H1 (cell line): ENCODE data around the gene BAD. TPM values are rescaled to one million over a fixed set of nuclear protein-coding genes. Genes with fewer than 3 reads are reported as not detected.

ENCODE experiments used
- CTCF ChIA-PET: fragments of 300-600 bp; sonication (Branson Sonifier 250); formaldehyde crosslinking; loops from one replicate; lab custom pipeline; 2021; ENCODE audit not compliant: partially characterized antibody; lab: Charles Lee
- POLR2A ChIA-PET: fragments of 300-600 bp; sonication (Branson Sonifier 250); formaldehyde crosslinking; loops from one replicate; lab custom pipeline; 2021; ENCODE audit warnings: inconsistent platforms; ENCODE audit not compliant: partially characterized antibody; lab: Charles Lee
- DNase-seq, 2 experiments: peaks; one replicate each; pipeline versions ENCODE4 v3.0.0 to v3.0.0-alpha.2; 2010 to 2022; ENCODE audit warnings: low spot score in 2 of 2, low read depth in 1 of 2, mixed read lengths in 1 of 2
- FAIRE-seq: peaks from 2 replicates; lab custom pipeline; 2011; peaks lifted over from hg19 to GRCh38; lab: Jason Lieb, UNC
- H2AFZ ChIP-seq: 2 replicates; pipeline ENCODE4 v1.8.1; 2012; ENCODE audit warnings: low read length, inconsistent platforms
- H2AK5ac ChIP-seq: 2 replicates; pipeline ENCODE4 v1.6.1; 2013; ENCODE audit warnings: low read depth, low read length
- H2BK120ac ChIP-seq: replicated peaks from 2 replicates; pipeline ENCODE3; 2013; ENCODE audit warnings: low read depth, low read length, inconsistent platforms
- H2BK12ac ChIP-seq: 2 replicates; pipeline ENCODE4 v1.6.1; 2013; ENCODE audit warnings: low read depth, low read length
- H2BK15ac ChIP-seq: 2 replicates; pipeline ENCODE4 v1.6.1; 2013; ENCODE audit warnings: low read length
- H2BK20ac ChIP-seq: 2 replicates; pipeline ENCODE4 v1.6.1; 2013; ENCODE audit warnings: low read length
- H2BK5ac ChIP-seq: 2 replicates; pipeline ENCODE4 v1.6.1; 2013; ENCODE audit warnings: low read depth, low read length
- H3K14ac ChIP-seq: 2 replicates; pipeline ENCODE4 v1.6.1; 2013; ENCODE audit warnings: inconsistent platforms; ENCODE audit not compliant: insufficient read length
- H3K18ac ChIP-seq: 2 replicates; pipeline ENCODE4 v1.6.1; 2013; ENCODE audit warnings: low read length; ENCODE audit errors: extremely low read depth
- H3K23ac ChIP-seq: 2 replicates; pipeline ENCODE4 v1.6.1; 2013; ENCODE audit warnings: inconsistent platforms; ENCODE audit not compliant: insufficient read length
- H3K23me2 ChIP-seq: 2 replicates; pipeline ENCODE4 v1.6.1; 2013; ENCODE audit warnings: low read depth, low read length
- H3K27ac ChIP-seq: 2 replicates; pipeline ENCODE4 v1.6.1; 2011; ENCODE audit warnings: low read depth, low read length, inconsistent platforms
- H3K27me3 ChIP-seq, 4 experiments: replicated peaks in 1 of 4; 1 replicate in 1 of 4; 2 replicates in 3 of 4; pipeline versions ENCODE4 v1.6.1 to v1.8.1; 2011 to 2013; ENCODE audit warnings: low read length in 3 of 4, mild to moderate bottlenecking in 3 of 4, inconsistent platforms in 2 of 4, mixed read lengths in 2 of 4, moderate library complexity in 1 of 4; ENCODE audit not compliant: control insufficient read depth in 3 of 4, insufficient read depth in 3 of 4; ENCODE audit errors: extremely low read depth in 1 of 4
- H3K36me3 ChIP-seq, 4 experiments: 2 replicates each; pipeline versions ENCODE4 v1.6.1 to v1.8.1; 2011 to 2013; ENCODE audit warnings: mild to moderate bottlenecking in 4 of 4, low read length in 3 of 4, moderate library complexity in 2 of 4, control low read depth in 1 of 4, inconsistent platforms in 1 of 4; ENCODE audit not compliant: insufficient read depth in 4 of 4, control insufficient read depth in 2 of 4
- H3K4ac ChIP-seq: replicated peaks from 2 replicates; pipeline ENCODE3; 2013; ENCODE audit warnings: low read length, low read depth, mixed read lengths, inconsistent platforms; ENCODE audit not compliant: insufficient read length
- H3K4me1 ChIP-seq, 4 experiments: replicated peaks in 1 of 4; 1 replicate in 1 of 4; 2 replicates in 3 of 4; pipeline versions ENCODE4 v1.6.1 to v1.8.1; 2011 to 2013; ENCODE audit warnings: low read length in 3 of 4, inconsistent platforms in 2 of 4, mixed read lengths in 1 of 4; ENCODE audit not compliant: insufficient read depth in 4 of 4, control insufficient read depth in 3 of 4
- H3K4me2 ChIP-seq, 2 experiments: 2 replicates each; pipeline versions ENCODE4 v1.6.1 to v1.8.1; 2011 to 2013; ENCODE audit warnings: low read depth in 2 of 2, low read length in 2 of 2, control low read depth in 1 of 2, inconsistent platforms in 1 of 2, mild to moderate bottlenecking in 1 of 2; ENCODE audit not compliant: insufficient read depth in 1 of 2
- H3K4me3 ChIP-seq, 4 experiments: fragments of 200-600, 300-600 bp in 1 of 4; sonication (generic), shearing (Covaris generic), sonication (Bioruptor Twin) in 1 of 4; 2 replicates each; pipeline versions ENCODE4 v1.5.1 to v1.8.1; 2011 to 2016; ENCODE audit warnings: low read length in 4 of 4, low read depth in 3 of 4, control low read depth in 2 of 4, inconsistent platforms in 2 of 4, mild to moderate bottlenecking in 2 of 4, mixed read lengths in 1 of 4, moderate library complexity in 1 of 4; ENCODE audit not compliant: insufficient read depth in 2 of 4; ENCODE audit errors: extremely low read depth in 1 of 4
- H3K56ac ChIP-seq: replicated peaks from 2 replicates; pipeline ENCODE3; 2013; ENCODE audit warnings: low read depth, mild to moderate bottlenecking, mixed read lengths, low read length, inconsistent platforms; ENCODE audit not compliant: insufficient read length
- H3K79me1 ChIP-seq: 2 replicates; pipeline ENCODE4 v1.6.1; 2013; ENCODE audit warnings: low read depth, low read length, control low read depth
- H3K79me2 ChIP-seq, 2 experiments: 2 replicates each; pipeline versions ENCODE4 v1.6.1 to v1.8.1; 2012 to 2013; ENCODE audit warnings: low read length in 2 of 2, mild to moderate bottlenecking in 2 of 2, inconsistent platforms in 1 of 2; ENCODE audit not compliant: insufficient read depth in 2 of 2, control insufficient read depth in 1 of 2
- H3K9ac ChIP-seq, 4 experiments: replicated peaks in 1 of 4; 1 replicate in 1 of 4; 2 replicates in 3 of 4; pipeline versions ENCODE4 v1.6.1 to v1.8.1; 2011 to 2013; ENCODE audit warnings: low read depth in 3 of 4, low read length in 3 of 4, control low read depth in 2 of 4, mild to moderate bottlenecking in 2 of 4, moderate library complexity in 2 of 4, inconsistent platforms in 1 of 4; ENCODE audit errors: extremely low read depth in 1 of 4
- H3K9me3 ChIP-seq, 2 experiments: 2 replicates each; pipeline versions ENCODE4 v1.6.1 to v1.8.1; 2012 to 2013; ENCODE audit warnings: mild to moderate bottlenecking in 2 of 2, moderate library complexity in 2 of 2, control low read depth in 1 of 2, inconsistent platforms in 1 of 2, low read depth in 1 of 2, low read length in 1 of 2, mixed read lengths in 1 of 2; ENCODE audit not compliant: insufficient read depth in 2 of 2
- H4K20me1 ChIP-seq, 2 experiments: replicated peaks in 1 of 2; 2 replicates each; pipeline versions ENCODE3 to v1.8.1; 2011 to 2013; ENCODE audit warnings: inconsistent platforms in 2 of 2, low read length in 2 of 2, mild to moderate bottlenecking in 1 of 2; ENCODE audit not compliant: insufficient read depth in 2 of 2, control insufficient read depth in 1 of 2
- H4K5ac ChIP-seq: 2 replicates; pipeline ENCODE4 v1.6.1; 2013; ENCODE audit warnings: low read length, low read depth, mixed read lengths, inconsistent platforms; ENCODE audit not compliant: insufficient read length
- H4K8ac ChIP-seq: 2 replicates; pipeline ENCODE4 v1.8.0; 2013; ENCODE audit warnings: mild to moderate bottlenecking, moderate library complexity, low read length, inconsistent platforms; ENCODE audit not compliant: insufficient read depth; ENCODE audit errors: extremely low read depth
- H4K91ac ChIP-seq: replicated peaks from 2 replicates; pipeline ENCODE3; 2013; ENCODE audit warnings: low read length, mixed read lengths, inconsistent platforms; ENCODE audit not compliant: insufficient read length
- CBX5 ChIP-seq: fragments of 300-800, 300-1000 bp; sonication (generic); IDR thresholded peaks from 2 replicates; pipeline ENCODE4 v1.7.1; 2016; ENCODE audit warnings: antibody characterized with exemption, low read length, low read depth
- GABPA ChIP-seq: IDR thresholded peaks from 2 replicates; pipeline ENCODE4 v1.6.1; 2011; ENCODE audit warnings: mild to moderate bottlenecking, low read length, moderate library complexity, borderline replicate concordance; ENCODE audit not compliant: insufficient read depth
- JUND ChIP-seq: IDR thresholded peaks from 2 replicates; pipeline ENCODE4 v1.6.1; 2011; ENCODE audit warnings: mild to moderate bottlenecking, improper control_type of control experiment, low read length
- KDM4A ChIP-seq: IDR thresholded peaks from one replicate; pipeline ENCODE4 v1.7.1; 2012; ENCODE audit warnings: low read depth, mild to moderate bottlenecking, moderate library complexity, low read length, inconsistent platforms; ENCODE audit not compliant: severe bottlenecking
- POLR2A ChIP-seq, 2 experiments: IDR thresholded peaks; 1 replicate in 1 of 2; 2 replicates in 1 of 2; pipeline ENCODE4 v1.6.1; 2011; ENCODE audit warnings: low read depth in 2 of 2, low read length in 2 of 2, mild to moderate bottlenecking in 2 of 2; ENCODE audit errors: control extremely low read depth in 1 of 2
- SIN3A ChIP-seq, 2 experiments: IDR thresholded peaks in 1 of 2; conservative IDR thresholded peaks in 1 of 2; 2 replicates each; pipeline ENCODE4 v1.6.1; 2011 to 2012; ENCODE audit warnings: low read length in 2 of 2, improper control_type of control experiment in 1 of 2, low read depth in 1 of 2, mild to moderate bottlenecking in 1 of 2
- SIRT6 ChIP-seq: IDR thresholded peaks from one replicate; pipeline ENCODE4 v1.7.1; 2012; ENCODE audit warnings: low read length, inconsistent platforms
- SIX5 ChIP-seq: IDR thresholded peaks from 2 replicates; pipeline ENCODE4 v1.6.1; 2011; ENCODE audit warnings: mild to moderate bottlenecking, low read depth, low read length
- SP1 ChIP-seq: IDR thresholded peaks from 2 replicates; pipeline ENCODE4 v1.6.1; 2011; ENCODE audit warnings: low read depth, low read length
- SP2 ChIP-seq: IDR thresholded peaks from 2 replicates; pipeline ENCODE4 v1.6.1; 2012; ENCODE audit warnings: mild to moderate bottlenecking, low read length, inconsistent platforms
- SRF ChIP-seq: IDR thresholded peaks from 2 replicates; pipeline ENCODE4 v1.6.1; 2011; ENCODE audit warnings: mild to moderate bottlenecking, low read depth, low read length, moderate library complexity
- SUZ12 ChIP-seq: fragments of 200-600 bp; sonication (generic); IDR thresholded peaks from 2 replicates; pipeline ENCODE4 v1.6.1; 2012; ENCODE audit warnings: mild to moderate bottlenecking, inconsistent platforms, low read length, moderate library complexity, mixed read lengths
- TAF7 ChIP-seq: optimal IDR thresholded peaks from 2 replicates; pipeline ENCODE3; 2011; ENCODE audit warnings: low read depth, mild to moderate bottlenecking, inconsistent platforms, low read length, moderate library complexity, borderline replicate concordance
- TBP ChIP-seq: IDR thresholded peaks from 2 replicates; pipeline ENCODE4 v1.6.1; 2011; ENCODE audit warnings: low read depth, low read length, improper control_type of control experiment
- TCF12 ChIP-seq: IDR thresholded peaks from 2 replicates; pipeline ENCODE4 v1.6.1; 2011; ENCODE audit warnings: low read depth, mild to moderate bottlenecking, low read length
- WGBS, 2 experiments: shearing (Covaris generic) in 1 of 2; methylation state at CpG; one replicate each; pipeline versions ENCODE4 v1.1.6 to v1.1.7; 2013 to 2015; ENCODE audit warnings: low lambda C conversion rate in 2 of 2, mixed read lengths in 2 of 2, inconsistent platforms in 1 of 2, low coverage in 1 of 2, missing lambda C conversion rate in 1 of 2; ENCODE audit not compliant: insufficient replicate concordance in 2 of 2, insufficient coverage in 1 of 2, insufficient read length in 1 of 2; ENCODE audit errors: extremely low coverage in 1 of 2, missing lambda C conversion rate in 1 of 2; 5-methylcytosine and 5-hydroxymethylcytosine counted together
- polyA plus RNA-seq, 7 experiments: library from polyadenylated mRNA; depleted of rRNA in 3 of 7; stranded (reverse) in 5 of 7; unstranded in 2 of 7; fragments of >200 nt in 5 of 7; fragments of 200-250 nt in 2 of 7; gene quantifications; 1 replicate in 5 of 7; 2 replicates in 1 of 7; 4 replicates in 1 of 7; pipeline versions ENCODE4 v1.2.1 to v1.2.3, GENCODE V29; 2011 to 2013; ENCODE audit warnings: missing spikeins in 2 of 7, mixed read lengths in 2 of 7
- total RNA-seq: library from RNA; stranded (reverse); fragmentation: NEBNext Ultra II Directional; extraction: Animal tissue kit (Norgen Biotek cat#: 25700); gene quantifications from 2 replicates; pipeline ENCODE4 v1.2.1, GENCODE V29; 2021

The BAD gene
- total and polyA plus RNA-seq, 2 of the 8 experiments (the other 6 are each of a cell fraction or from before 2014, with no cell fraction given): 23.1 to 33.7 TPM

DNA sequence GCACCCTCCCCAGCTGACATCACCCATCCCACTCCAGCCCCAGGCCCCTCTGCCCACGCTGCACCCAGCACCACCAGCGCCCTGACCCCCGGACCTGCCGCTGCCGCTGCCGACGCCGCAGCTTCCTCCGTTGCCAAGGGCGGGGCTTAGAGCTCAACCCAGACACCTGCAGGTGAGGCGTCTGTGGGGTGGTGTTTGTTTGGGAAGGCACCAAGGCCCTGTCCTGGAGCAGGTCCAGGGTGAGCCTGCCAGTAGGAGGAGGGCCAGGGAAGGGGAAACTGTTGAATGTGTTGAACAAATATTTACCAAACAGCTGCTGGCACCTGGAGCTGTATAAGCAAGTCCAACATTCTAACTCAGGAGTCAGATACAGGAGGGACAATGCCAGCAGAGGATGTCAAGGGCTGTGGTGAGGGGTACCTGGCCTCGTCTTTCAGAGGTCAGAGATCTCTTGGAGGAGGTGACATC lies 46.9 kb downstream of the BAD start:
- Histone ChIP-seq H3K23ac (no peak overlapping the region), H2AFZ (no peak overlapping the region), H3K9ac (no peak overlapping the region), H4K91ac (no peak overlapping the region), H3K79me1 (no peaks in the 10 kb centered on the region), H3K27ac (no peak overlapping the region), H3K14ac (no peak overlapping the region), H2BK12ac (no peak overlapping the region), H4K5ac (no peak overlapping the region), H3K4me2 (no peak overlapping the region), H2AK5ac (no peak overlapping the region), H2BK20ac (no peak overlapping the region), H3K18ac (no peak overlapping the region), H2BK120ac (no peak overlapping the region), H3K23me2 (peaks cover 18% of the 10 kb centered on the region), H3K27me3 (peaks cover 0 to 6% (median 3%) of the 10 kb centered on the region in 4 experiments; a peak in 4 of 7 replicates), H3K36me3 (peaks cover 0 to 5% (median 1%) of the 10 kb centered on the region in 4 experiments; a peak in 1 of 8 replicates), H3K9me3 (no peaks in the 10 kb centered on the region), H4K20me1 (peaks cover 0 to 8% of the 10 kb centered on the region in 2 experiments), H2BK5ac (no peak overlapping the region), H2BK15ac (no peak overlapping the region), H3K4me3 (no peak overlapping the region), H3K56ac (no peak overlapping the region), H3K4ac (no peak overlapping the region), H3K79me2 (peaks cover 0 to 3% of the 10 kb centered on the region in 2 experiments; a peak in 1 of 4 replicates), H3K4me1 (peaks cover 0 to 12% (median 6%) of the 10 kb centered on the region in 4 experiments; a peak in 6 of 7 replicates), H4K8ac (no peak overlapping the region)
- no peak for DNase-seq
- FAIRE-seq: no peak
- CTCF ChIA-PET: interaction anchor here (0.6 to 8.6 kb wide), 11 partner anchors 9 to 1495 kb away, joined by 3 to 51 read pairs (median 6); partner anchors contain the start of genes FERMT3, NUDT22, PLCB3 and PPP1R14B
- POLR2A ChIA-PET: interaction anchor here (1.0 to 11.9 kb wide), 8 partner anchors 9 to 80 kb away, joined by 3 to 190 read pairs (median 4); partner anchors contain the start of genes FKBP2, PLCB3, PPP1R14B and PRDX5
- 94% methylated on average over 11 of the region's 12 CpGs; no CpG with 5 or more reads in 1 of the 2 experiments for WGBS, 2 experiments
- TF ChIP-seq CBX5 (no peak), SP1 (no peak), SIRT6 (no peak), GABPA (no peak), TCF12 (no peak), SUZ12 (no peak), JUND (no peak), SP2 (no peak), TBP (no peak), SIN3A (conservative IDR thresholded peaks at IDR 0.05 in 1 of 2, IDR thresholded peaks at IDR 0.05 in 1 of 2; ENCODE audit: low read depth in 1 of 2, low read length in 2 of 2) (no peak), KDM4A (no peak), SRF (no peak), SIX5 (no peak), TAF7 (no peak), POLR2A (IDR thresholded peaks at IDR 0.05; ENCODE audit: control extremely low read depth in 1 of 2, low read depth in 2 of 2, low read length in 2 of 2) (no peak)
